ENCODE data around the gene GORASP1. TPM values are rescaled to one million over a fixed set of nuclear protein-coding genes. Genes with fewer than 3 reads are reported as not detected.
A peak's percentile ranks its signal among the peaks of the same experiment; 100 is the strongest.

Gene GORASP1
- total RNA-seq, 4 donors from 2014 or later = 34.3 to 81.9 (median 38.5) TPM

DNA sequence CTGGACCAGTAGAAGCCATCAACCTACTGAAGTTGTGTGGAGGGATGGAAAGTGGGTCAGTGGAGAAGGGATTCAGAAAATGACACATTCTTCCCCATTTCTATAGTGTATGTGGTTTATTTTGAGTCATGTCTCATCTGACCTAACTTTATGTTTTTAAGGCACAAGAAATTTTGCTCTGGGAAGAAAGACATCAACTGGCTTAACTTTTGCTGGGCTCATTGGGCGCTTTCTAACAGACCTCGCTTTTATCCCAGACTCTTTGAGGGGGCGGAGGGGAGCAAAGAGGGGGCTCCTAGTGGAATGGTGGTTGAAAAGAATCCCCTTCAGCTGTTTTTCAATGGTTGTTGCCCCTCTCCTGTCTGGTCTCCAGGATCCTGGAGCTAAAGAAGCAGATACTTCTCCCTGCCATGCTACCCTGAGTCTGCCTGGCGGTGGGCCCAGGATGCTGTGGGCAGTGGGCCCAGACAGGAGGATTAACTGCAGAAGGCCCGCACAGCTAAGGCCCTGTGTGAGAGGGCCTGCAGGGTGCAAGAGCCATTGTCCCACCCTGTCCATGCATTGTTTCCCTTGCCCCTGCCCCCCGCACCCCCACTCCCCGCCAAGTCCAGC lies 31.5 kb upstream of the GORASP1 start:
- H3K27ac ChIP-seq = peak overlapping the region in 1 of 4 donors; percentile 99
- ATAC-seq = peak in 1 of 2 donors; percentile 20
- TF ChIP-seq, protein P1, sequence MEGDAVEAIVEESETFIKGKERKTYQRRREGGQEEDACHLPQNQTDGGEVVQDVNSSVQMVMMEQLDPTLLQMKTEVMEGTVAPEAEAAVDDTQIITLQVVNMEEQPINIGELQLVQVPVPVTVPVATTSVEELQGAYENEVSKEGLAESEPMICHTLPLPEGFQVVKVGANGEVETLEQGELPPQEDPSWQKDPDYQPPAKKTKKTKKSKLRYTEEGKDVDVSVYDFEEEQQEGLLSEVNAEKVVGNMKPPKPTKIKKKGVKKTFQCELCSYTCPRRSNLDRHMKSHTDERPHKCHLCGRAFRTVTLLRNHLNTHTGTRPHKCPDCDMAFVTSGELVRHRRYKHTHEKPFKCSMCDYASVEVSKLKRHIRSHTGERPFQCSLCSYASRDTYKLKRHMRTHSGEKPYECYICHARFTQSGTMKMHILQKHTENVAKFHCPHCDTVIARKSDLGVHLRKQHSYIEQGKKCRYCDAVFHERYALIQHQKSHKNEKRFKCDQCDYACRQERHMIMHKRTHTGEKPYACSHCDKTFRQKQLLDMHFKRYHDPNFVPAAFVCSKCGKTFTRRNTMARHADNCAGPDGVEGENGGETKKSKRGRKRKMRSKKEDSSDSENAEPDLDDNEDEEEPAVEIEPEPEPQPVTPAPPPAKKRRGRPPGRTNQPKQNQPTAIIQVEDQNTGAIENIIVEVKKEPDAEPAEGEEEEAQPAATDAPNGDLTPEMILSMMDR (IDR thresholded peaks at IDR 0.05 in 4 of 5, conservative IDR thresholded peaks at IDR 0.05 in 1 of 5) = no peak
- no peak for TF ChIP-seq POLR2A (IDR thresholded peaks at IDR 0.05)
- intact Hi-C loops (cut with DNase I; ENCODE audit: low total_unique reads) (no loop called here), in situ Hi-C loops (cut with MboI; ENCODE audit: low sequenced_read_pairs in 4 of 4) (no loop called here)
- peak in 1 of 2 donors; percentile 72 for DNase-seq
- no peaks in the 10 kb centered on the region for H3K9me3 ChIP-seq
- peaks cover 25 to 39% of the 10 kb centered on the region in 2 donors for H3K4me1 ChIP-seq
- H3K27me3 ChIP-seq = no peaks in the 10 kb centered on the region
- H3K36me3 ChIP-seq = peaks cover 0 to 22% of the 10 kb centered on the region in 2 donors
- H3K4me3 ChIP-seq = no peak overlapping the region

DNA sequence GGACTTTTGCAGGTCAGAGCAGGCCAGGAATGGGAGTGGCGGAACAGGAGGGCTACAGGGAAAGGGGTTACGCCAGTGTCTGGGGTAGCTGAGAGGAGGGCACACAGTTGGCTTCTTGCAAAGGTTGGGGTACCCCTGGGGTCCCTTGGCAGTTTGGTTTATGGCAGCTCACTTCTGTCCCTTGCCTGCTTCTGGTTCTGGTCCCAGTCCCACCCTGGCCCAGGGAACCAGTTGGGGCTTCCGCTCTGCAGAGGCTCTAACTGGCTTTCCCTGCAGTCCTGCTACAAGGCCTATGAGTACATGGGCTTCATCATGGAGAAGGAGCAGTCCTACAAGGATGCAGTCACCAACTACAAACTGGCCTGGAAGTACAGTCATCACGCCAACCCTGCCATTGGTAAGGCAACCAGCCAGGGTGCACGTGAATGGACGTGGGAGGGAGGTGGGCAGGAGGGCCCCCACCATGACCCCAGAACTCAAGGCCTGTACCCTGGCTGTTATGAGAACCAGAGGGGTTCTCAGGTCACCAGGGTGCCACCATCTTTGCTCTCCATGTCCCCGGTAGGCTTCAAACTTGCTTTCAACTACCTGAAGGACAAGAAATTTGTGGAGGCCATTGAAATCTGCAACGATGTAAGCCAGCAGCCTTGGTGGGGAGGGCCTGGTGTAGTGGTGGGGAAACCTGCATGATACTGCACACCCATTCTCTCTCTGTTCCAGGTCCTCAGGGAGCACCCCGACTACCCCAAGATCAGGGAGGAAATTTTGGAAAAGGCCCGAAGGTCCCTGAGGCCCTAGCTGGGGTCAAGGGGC lies 30.8 kb upstream of the GORASP1 start:
- Histone ChIP-seq H3K36me3 (peaks cover 0 to 14% of the 10 kb centered on the region in 2 donors), H3K4me1 (peaks cover 24 to 31% of the 10 kb centered on the region in 2 donors), H3K27me3 (no peaks in the 10 kb centered on the region), H3K4me3 (no peak overlapping the region), H3K27ac (no peak overlapping the region), H3K9me3 (no peaks in the 10 kb centered on the region)
- no peak for ATAC-seq
- TF ChIP-seq POLR2A (IDR thresholded peaks at IDR 0.05) = no peak
- TF ChIP-seq, protein P1 (IDR thresholded peaks at IDR 0.05 in 4 of 5, conservative IDR thresholded peaks at IDR 0.05 in 1 of 5) = no peak
- no peak for DNase-seq
- in situ Hi-C loops (cut with MboI; ENCODE audit: low sequenced_read_pairs in 4 of 4) (no loop called here), intact Hi-C loops (cut with DNase I; ENCODE audit: low total_unique reads) (no loop called here)

DNA sequence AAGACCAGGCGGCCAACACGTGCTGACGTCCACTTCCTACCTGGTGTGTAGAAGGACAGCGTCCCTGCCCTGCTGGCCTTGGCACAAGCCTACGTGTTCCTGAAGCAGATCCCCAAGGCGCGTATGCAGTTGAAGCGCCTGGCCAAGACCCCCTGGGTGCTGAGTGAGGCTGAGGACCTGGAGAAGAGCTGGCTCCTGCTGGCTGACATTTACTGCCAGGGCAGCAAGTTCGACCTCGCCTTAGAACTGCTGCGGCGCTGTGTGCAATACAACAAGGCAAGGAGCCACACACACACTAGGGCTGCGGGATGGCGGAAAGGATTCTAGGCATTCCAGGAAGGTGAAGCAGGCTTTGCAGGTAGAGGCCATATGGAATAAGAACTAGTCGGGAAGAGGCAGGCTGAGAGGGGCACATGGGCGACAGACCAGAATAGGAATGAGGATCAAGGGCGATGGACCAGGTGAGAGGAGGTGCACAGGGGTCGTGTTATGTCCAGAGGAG lies 30.1 kb upstream of the GORASP1 start:
- ATAC-seq = no peak
- Histone ChIP-seq H3K27ac (no peak overlapping the region), H3K9me3 (no peaks in the 10 kb centered on the region), H3K36me3 (peaks cover 0 to 7% of the 10 kb centered on the region in 2 donors), H3K4me3 (no peak overlapping the region), H3K27me3 (no peaks in the 10 kb centered on the region), H3K4me1 (peaks cover 17 to 24% of the 10 kb centered on the region in 2 donors)
- in situ Hi-C loops (cut with MboI; ENCODE audit: low sequenced_read_pairs in 4 of 4) = no loop called here
- TF ChIP-seq, protein P1 (IDR thresholded peaks at IDR 0.05 in 4 of 5, conservative IDR thresholded peaks at IDR 0.05 in 1 of 5) = no peak
- no peak for TF ChIP-seq POLR2A (IDR thresholded peaks at IDR 0.05)
- intact Hi-C loops (cut with DNase I; ENCODE audit: low total_unique reads) = no loop called here
- no peak for DNase-seq

DNA sequence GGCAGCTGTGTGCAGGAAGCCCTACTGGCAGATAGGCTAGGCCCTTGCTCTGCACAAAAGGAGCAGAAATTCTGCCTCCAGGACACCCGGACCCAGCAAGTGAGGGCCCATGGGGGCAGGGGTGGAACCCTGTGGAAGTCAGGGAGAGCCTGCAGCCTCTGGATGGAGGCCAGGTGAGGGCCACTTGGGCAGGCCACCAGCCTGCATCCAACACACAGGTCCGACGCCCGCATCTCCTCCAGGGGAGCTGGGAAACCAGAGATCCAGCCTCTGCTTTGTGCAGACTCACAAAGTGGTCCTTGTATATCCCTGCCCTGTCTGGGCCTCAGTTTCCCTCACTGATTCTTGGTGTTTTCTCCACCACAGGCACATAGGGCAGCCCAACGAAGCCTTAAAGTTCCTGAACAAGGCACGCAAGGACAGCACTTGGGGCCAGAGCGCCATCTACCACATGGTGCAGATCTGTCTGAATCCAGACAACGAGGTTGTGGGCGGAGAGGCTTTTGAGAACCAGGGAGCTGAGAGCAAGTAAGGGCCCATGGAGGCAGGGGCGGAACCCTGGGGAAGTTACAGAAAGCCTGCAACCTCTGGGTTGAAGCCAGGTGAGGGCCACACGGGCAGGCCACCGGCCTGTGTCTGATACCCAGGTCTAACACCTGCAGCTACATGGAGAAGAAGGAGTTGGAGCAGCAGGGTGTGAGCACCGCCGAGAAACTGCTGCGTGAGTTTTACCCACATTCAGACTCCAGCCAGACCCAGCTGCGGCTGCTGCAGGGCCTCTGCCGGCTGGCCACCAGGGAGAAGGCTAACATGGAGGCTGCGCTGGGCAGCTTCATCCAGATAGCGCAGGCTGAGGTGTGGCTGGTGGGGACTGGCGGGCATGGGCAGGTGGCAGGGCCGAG lies 29.4 kb upstream of the GORASP1 start:
- intact Hi-C loops (cut with DNase I; ENCODE audit: low total_unique reads) = no loop called here
- no peak overlapping the region for H3K4me3 ChIP-seq
- peaks cover 0 to under 1% of the 10 kb centered on the region in 2 donors for H3K36me3 ChIP-seq
- peak overlapping the region in 1 of 4 donors; percentile 66 for H3K27ac ChIP-seq
- DNase-seq = no peak
- in situ Hi-C loops (cut with MboI; ENCODE audit: low sequenced_read_pairs in 4 of 4) = no loop called here
- peaks cover 10 to 17% of the 10 kb centered on the region in 2 donors for H3K4me1 ChIP-seq
- TF ChIP-seq, protein P1 (IDR thresholded peaks at IDR 0.05 in 4 of 5, conservative IDR thresholded peaks at IDR 0.05 in 1 of 5) = no peak
- no peak for TF ChIP-seq POLR2A (IDR thresholded peaks at IDR 0.05)
- H3K9me3 ChIP-seq = no peaks in the 10 kb centered on the region
- no peaks in the 10 kb centered on the region for H3K27me3 ChIP-seq
- ATAC-seq = no peak

Measured in gastrocnemius medialis (tissue), 4 donors.